Right lobe of liver (tissue), 6 donors: Measurements from ENCODE around the gene DHRS9. TPM values are rescaled to one million over a fixed set of nuclear protein-coding genes. Genes with fewer than 3 reads are reported as not detected.

Experiments used
- ATAC-seq, 4 donors: fragments of 200-7000 bp; cut with Tn5 transposase; one replicate each; pipeline ENCODE4 v1.9.1; 2020; ENCODE audit warnings: mild to moderate bottlenecking in 4 of 4, moderate library complexity in 4 of 4
- DNase-seq, 3 donors: peaks; one replicate each; pipeline ENCODE4 v3.0.0-alpha.2; 2020
- H3K27ac ChIP-seq, 3 donors: fragments of 200-600 bp; one replicate each; pipeline ENCODE4 v1.8.0; 2022
- H3K27me3 ChIP-seq, 2 donors: fragments of 200-600 bp; one replicate each; pipeline ENCODE4 v1.8.0; 2022
- H3K36me3 ChIP-seq, 4 donors: fragments of 200-600 bp; sonication (generic) in 1 of 4; one replicate each; pipeline versions ENCODE4 v1.5.1 to v1.8.0; 2017 to 2022; ENCODE audit warnings: control low read depth in 1 of 4
- H3K4me1 ChIP-seq, 4 donors: fragments of 200-600 bp; sonication (generic) in 1 of 4; one replicate each; pipeline versions ENCODE4 v1.5.1 to v1.8.0; 2017 to 2022; ENCODE audit warnings: control low read depth in 1 of 4
- H3K4me3 ChIP-seq, 3 donors: fragments of 200-600 bp; one replicate each; pipeline ENCODE4 v1.8.0; 2022
- H3K9me3 ChIP-seq, 4 donors: fragments of 200-600 bp; sonication (generic) in 1 of 4; one replicate each; pipeline versions ENCODE4 v1.5.1 to v1.8.0; 2017 to 2022; ENCODE audit warnings: control low read depth in 1 of 4
- POLR2A ChIP-seq: fragments of 450-650 bp; IDR thresholded peaks from one replicate; pipeline ENCODE4 v1.6.1; 2017; ENCODE audit warnings: antibody characterized with exemption, mild to moderate bottlenecking
- WGBS: methylation state at CpG from one replicate; pipeline ENCODE4 v1.1.6; 2018; ENCODE audit warnings: low coverage, low lambda C conversion rate; ENCODE audit not compliant: insufficient coverage; ENCODE audit errors: missing lambda C conversion rate; 5-methylcytosine and 5-hydroxymethylcytosine counted together
- intact Hi-C, 2 donors: fragments of 100-400 bp; cut with DNase I; formaldehyde crosslinking; loops; one replicate each; pipeline versions ENCODE4 v1.11.2 to v1.14.1; 2022
- total RNA-seq, 6 experiments: library from RNA; depleted of rRNA in 2 of 6; stranded (reverse); fragments of >200 nt in 2 of 6; fragmentation: NEBNext Ultra II Directional in 3 of 6; extraction: Animal tissue kit (Norgen Biotek cat#: 25700) in 3 of 6; gene quantifications; one replicate each; pipeline versions ENCODE4 v1.1.0 to v1.2.4, GENCODE V29; 2016 to 2023
- TF ChIP-seq, protein P1 (sequence below), 4 donors: fragments of 200-600 bp in 3 of 4; fragments of 450-650 bp in 1 of 4; IDR thresholded peaks; one replicate each; pipeline versions ENCODE4 v1.5.1 to v1.8.0; 2016 to 2022; ENCODE audit warnings: antibody characterized with exemption in 4 of 4, mild to moderate bottlenecking in 2 of 4
- donor health status: DM: no; HTN: yes; CAD: no.
- donor health status: DM: no; HTN: no; CAD: no.
- donor health status: DM: no; HTN: no; CAD: no.
- donor health status: DM: no; HTN: yes; CAD: no.
- donor health status: DM: no; HTN: yes; CAD: no.

DHRS9 gene
- total RNA-seq, 6 experiments from 2014 or later, result 0.29 to 1.2 (median 0.55) TPM

DNA sequence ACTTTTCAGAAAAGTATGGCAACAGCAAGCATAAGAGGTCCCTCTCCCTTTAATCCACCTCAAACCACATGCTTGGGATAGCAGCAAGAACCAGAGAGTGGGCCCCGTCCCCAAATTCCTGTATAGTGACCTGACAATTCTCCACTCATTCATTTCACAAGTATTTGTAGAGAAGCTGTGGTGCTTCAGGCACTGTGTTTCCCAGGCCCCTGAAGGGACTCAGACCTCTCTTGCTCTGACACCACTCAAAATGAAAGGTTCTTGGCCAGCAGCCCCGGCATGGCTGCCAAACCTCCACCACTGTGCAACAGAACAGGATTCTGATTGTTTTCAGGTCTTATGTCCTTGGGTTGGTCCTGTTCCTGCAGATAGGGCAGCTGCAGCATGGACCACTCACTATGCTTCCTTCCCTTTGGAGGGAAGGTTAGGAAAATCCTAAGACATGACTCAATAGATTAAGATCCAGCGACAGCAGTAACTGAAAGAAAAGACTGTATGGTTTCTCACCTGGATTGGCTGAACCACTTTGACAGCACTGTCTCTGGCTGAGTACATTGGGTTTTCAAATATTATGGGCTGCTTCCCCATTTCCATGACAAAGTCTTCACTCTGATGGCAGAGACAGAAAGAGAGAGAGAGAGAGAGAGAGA lies 67.6 kb downstream of the DHRS9 start:
- DNase-seq (no peak), ATAC-seq (no peak)
- no peak for TF ChIP-seq POLR2A
- TF ChIP-seq, protein P1, sequence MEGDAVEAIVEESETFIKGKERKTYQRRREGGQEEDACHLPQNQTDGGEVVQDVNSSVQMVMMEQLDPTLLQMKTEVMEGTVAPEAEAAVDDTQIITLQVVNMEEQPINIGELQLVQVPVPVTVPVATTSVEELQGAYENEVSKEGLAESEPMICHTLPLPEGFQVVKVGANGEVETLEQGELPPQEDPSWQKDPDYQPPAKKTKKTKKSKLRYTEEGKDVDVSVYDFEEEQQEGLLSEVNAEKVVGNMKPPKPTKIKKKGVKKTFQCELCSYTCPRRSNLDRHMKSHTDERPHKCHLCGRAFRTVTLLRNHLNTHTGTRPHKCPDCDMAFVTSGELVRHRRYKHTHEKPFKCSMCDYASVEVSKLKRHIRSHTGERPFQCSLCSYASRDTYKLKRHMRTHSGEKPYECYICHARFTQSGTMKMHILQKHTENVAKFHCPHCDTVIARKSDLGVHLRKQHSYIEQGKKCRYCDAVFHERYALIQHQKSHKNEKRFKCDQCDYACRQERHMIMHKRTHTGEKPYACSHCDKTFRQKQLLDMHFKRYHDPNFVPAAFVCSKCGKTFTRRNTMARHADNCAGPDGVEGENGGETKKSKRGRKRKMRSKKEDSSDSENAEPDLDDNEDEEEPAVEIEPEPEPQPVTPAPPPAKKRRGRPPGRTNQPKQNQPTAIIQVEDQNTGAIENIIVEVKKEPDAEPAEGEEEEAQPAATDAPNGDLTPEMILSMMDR (IDR thresholded peaks at IDR 0.05), result no peak
- 100% methylated on average over 1 of the region's 3 CpGs for WGBS
- Histone ChIP-seq H3K4me3 (no peak overlapping the region), H3K27me3 (no peaks in the 10 kb centered on the region), H3K27ac (no peak overlapping the region), H3K4me1 (no peaks in the 10 kb centered on the region), H3K36me3 (no peaks in the 10 kb centered on the region), H3K9me3 (no peaks in the 10 kb centered on the region)
- intact Hi-C loops, result no loop called here

DNA sequence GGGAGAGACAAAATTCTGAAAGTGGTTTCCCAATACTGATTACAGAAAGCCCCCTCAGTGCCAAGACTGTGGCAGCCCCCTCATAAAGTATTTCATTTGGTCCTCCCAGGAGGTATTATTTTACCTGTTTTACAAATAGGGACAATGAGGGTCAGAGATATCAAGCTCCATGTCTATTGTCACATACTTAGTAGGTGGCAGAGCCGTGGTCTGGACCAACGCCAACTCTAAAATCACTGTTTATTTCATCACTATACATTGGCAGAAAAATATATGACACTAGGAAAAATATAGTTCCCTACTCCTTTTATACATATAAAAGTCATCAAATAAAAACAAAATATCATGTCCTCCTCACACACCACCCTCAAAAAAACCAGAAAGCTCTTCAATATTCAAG lies 68.6 kb downstream of the DHRS9 start:
- intact Hi-C loops, result no loop called here
- H3K27ac ChIP-seq, result no peak overlapping the region
- no peak for TF ChIP-seq POLR2A
- TF ChIP-seq, protein P1 (IDR thresholded peaks at IDR 0.05), result no peak
- ATAC-seq (no peak), DNase-seq (no peak)
- no peaks in the 10 kb centered on the region for H3K36me3 ChIP-seq
- H3K27me3 ChIP-seq, result no peaks in the 10 kb centered on the region
- H3K4me1 ChIP-seq, result no peaks in the 10 kb centered on the region
- no peaks in the 10 kb centered on the region for H3K9me3 ChIP-seq
- 39% methylated on average over 2 of the region's 2 CpGs for WGBS
- H3K4me3 ChIP-seq, result no peak overlapping the region

DNA sequence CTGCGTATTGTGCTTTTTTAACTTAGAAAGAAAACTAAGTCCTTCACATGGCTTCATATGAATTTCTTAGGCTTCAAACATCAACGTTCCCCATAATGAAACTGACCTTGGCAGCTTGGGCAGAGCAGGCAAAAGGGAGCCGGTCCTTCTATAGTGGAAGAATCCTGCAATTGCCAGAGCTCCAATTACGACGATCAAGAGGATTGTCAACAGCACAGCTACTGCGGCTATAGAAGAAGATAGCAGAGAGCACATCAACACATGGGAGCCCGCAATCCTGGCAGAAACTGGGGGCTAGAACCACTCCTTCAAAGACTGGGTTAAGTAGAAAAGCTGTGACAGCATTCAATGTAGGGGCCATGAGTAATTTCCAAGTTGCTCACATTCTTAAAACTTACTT lies 69.8 kb downstream of the DHRS9 start:
- H3K9me3 ChIP-seq, result no peaks in the 10 kb centered on the region
- intact Hi-C loops, result no loop called here
- ATAC-seq, result no peak

DNA sequence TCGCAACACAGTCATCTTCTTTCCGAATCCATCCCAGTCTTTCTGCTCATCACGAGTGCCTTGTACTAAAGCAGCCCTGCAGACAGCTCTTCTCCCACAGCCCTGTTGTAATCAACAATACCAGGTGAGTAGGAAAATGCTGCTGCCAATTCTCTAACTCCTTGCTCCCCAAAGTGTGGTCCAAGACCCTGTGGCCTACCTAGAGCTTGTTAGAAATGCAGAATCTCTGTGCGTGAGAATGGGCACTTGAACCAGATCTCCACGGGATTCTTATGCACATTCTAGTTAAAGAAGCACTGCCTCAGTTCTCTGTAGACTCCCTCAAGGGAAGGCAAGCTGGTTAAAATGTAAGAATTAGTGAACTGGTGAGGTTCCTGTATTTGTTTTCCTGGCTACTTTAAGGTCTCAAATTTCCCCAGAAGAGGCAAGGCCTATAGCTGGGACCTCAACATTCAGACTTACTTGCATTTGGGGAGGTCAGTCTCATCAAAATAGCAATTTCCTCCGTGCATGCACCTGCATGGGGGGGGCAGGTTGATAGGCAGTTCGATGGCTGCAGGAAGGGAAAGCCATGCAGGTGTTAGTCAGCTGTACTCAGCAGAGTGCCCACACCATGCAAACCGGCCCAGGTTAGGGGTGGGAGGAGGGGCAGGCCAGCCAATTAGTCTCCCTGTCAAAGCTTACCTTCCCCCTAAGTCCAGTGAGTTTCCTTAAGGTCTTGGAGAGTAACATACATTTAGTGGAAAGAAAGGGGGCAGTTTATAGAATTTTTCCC lies 70.8 kb downstream of the DHRS9 start:
- 65% methylated on average over 6 of the region's 8 CpGs for WGBS
- H3K27ac ChIP-seq, result no peak overlapping the region
- no peaks in the 10 kb centered on the region for H3K36me3 ChIP-seq
- TF ChIP-seq POLR2A, result no peak
- TF ChIP-seq, protein P1 (IDR thresholded peaks at IDR 0.05), result no peak
- intact Hi-C loops, result no loop called here
- no peaks in the 10 kb centered on the region for H3K9me3 ChIP-seq
- H3K4me1 ChIP-seq, result no peaks in the 10 kb centered on the region
- no peaks in the 10 kb centered on the region for H3K27me3 ChIP-seq
- ATAC-seq, result no peak
- DNase-seq, result no peak
- H3K4me3 ChIP-seq, result no peak overlapping the region

More for the DNA sequence above, 69.8 kb downstream of the DHRS9 start:
- no peak overlapping the region for H3K27ac ChIP-seq
- no peaks in the 10 kb centered on the region for H3K27me3 ChIP-seq
- no peak for DNase-seq
- 80% methylated on average over 7 of the region's 7 CpGs for WGBS
- H3K4me1 ChIP-seq, result no peaks in the 10 kb centered on the region
- H3K36me3 ChIP-seq, result no peaks in the 10 kb centered on the region
- no peak for TF ChIP-seq POLR2A
- TF ChIP-seq, protein P1 (IDR thresholded peaks at IDR 0.05), result no peak
- no peak overlapping the region for H3K4me3 ChIP-seq
